Endothelial cell of umbilical vein (primary cell): ENCODE measurements around the gene FURIN. TPM values are rescaled to one million over a fixed set of nuclear protein-coding genes. Genes with fewer than 3 reads are reported as not detected.

Experiments
- BruUV-seq: library from RNA; stranded (reverse); fragments of 400-500 nt; replicated peaks from 2 replicates; lab custom pipeline; 2021; lab: Mats Ljungman, UMichigan
- CTCF ChIA-PET: fragments of 300-600, 350-600 bp; sonication (Branson Sonifier 250); formaldehyde crosslinking; loops from one replicate; lab custom pipeline; 2021; ENCODE audit warnings: antibody characterized with exemption, inconsistent platforms; lab: Charles Lee
- POLR2A ChIA-PET: fragments of 300-600, 350-600 bp; sonication (Branson Sonifier 250); formaldehyde crosslinking; loops from one replicate; lab custom pipeline; 2021; ENCODE audit warnings: antibody characterized with exemption, inconsistent platforms; lab: Charles Lee
- DNase-seq: peaks from one replicate; pipeline ENCODE4 v3.0.0-alpha.2; 2011; ENCODE audit warnings: low read depth, low spot score
- FAIRE-seq: peaks from 2 replicates; lab custom pipeline; 2011; peaks lifted over from hg19 to GRCh38; lab: Jason Lieb, UNC
- H2AFZ ChIP-seq: 2 replicates; pipeline ENCODE4 v1.6.0; 2012; ENCODE audit warnings: low read depth, low read length, control low read depth, inconsistent platforms
- H3K27ac ChIP-seq: 2 replicates; pipeline ENCODE4 v1.5.1; 2011; ENCODE audit warnings: low read depth, mild to moderate bottlenecking, control low read depth, low read length, moderate library complexity; ENCODE audit not compliant: insufficient read depth
- H3K27me3 ChIP-seq, 2 experiments: 2 replicates each; pipeline versions ENCODE4 v1.6.0 to v1.6.1; 2011; ENCODE audit warnings: low read length in 2 of 2, mixed read lengths in 1 of 2; ENCODE audit not compliant: control insufficient read depth in 2 of 2, insufficient read depth in 2 of 2
- H3K36me3 ChIP-seq, 2 experiments: 2 replicates in 1 of 2; 3 replicates in 1 of 2; pipeline ENCODE4 v1.5.1; 2011; ENCODE audit warnings: low read length in 2 of 2, mild to moderate bottlenecking in 1 of 2, moderate library complexity in 1 of 2; ENCODE audit not compliant: control insufficient read depth in 2 of 2, insufficient read depth in 2 of 2; ENCODE audit errors: extremely low read depth in 1 of 2
- H3K4me1 ChIP-seq: 3 replicates; pipeline ENCODE4 v1.5.1; 2011; ENCODE audit warnings: mild to moderate bottlenecking, low read length; ENCODE audit not compliant: control insufficient read depth, insufficient read depth; ENCODE audit errors: extremely low read depth
- H3K4me2 ChIP-seq: 2 replicates; pipeline ENCODE4 v1.6.1; 2011; ENCODE audit warnings: low read length, control low read depth, mixed read lengths; ENCODE audit not compliant: insufficient read depth
- H3K4me3 ChIP-seq, 3 experiments: fragments of 200-600 bp in 1 of 3; sonication (generic), shearing (Covaris generic) in 1 of 3; replicated peaks in 1 of 3; 2 replicates each; pipeline ENCODE4 v1.5.1; 2011 to 2016; ENCODE audit warnings: control low read depth in 3 of 3, low read length in 3 of 3, mild to moderate bottlenecking in 2 of 3, inconsistent platforms in 1 of 3, low read depth in 1 of 3, moderate library complexity in 1 of 3; ENCODE audit not compliant: insufficient read depth in 1 of 3
- H3K79me2 ChIP-seq: 2 replicates; pipeline ENCODE4 v1.6.0; 2012; ENCODE audit warnings: low read length, inconsistent platforms; ENCODE audit not compliant: control insufficient read depth, insufficient read depth
- H3K9ac ChIP-seq: replicated peaks from 2 replicates; pipeline ENCODE3; 2011; ENCODE audit warnings: low read length, control low read depth; ENCODE audit not compliant: insufficient read depth; ENCODE audit errors: extremely low read depth
- H3K9me1 ChIP-seq: replicated peaks from 3 replicates; pipeline ENCODE4 v1.6.0; 2011; ENCODE audit warnings: mild to moderate bottlenecking, low read length; ENCODE audit not compliant: control insufficient read depth, insufficient read depth; ENCODE audit errors: extremely low read depth
- H3K9me3 ChIP-seq: replicated peaks from 2 replicates; pipeline ENCODE4 v1.5.1; 2012; ENCODE audit warnings: low read length, inconsistent platforms; ENCODE audit not compliant: control insufficient read depth, insufficient read depth
- H4K20me1 ChIP-seq: replicated peaks from 2 replicates; pipeline ENCODE3; 2011; ENCODE audit warnings: mild to moderate bottlenecking, low read length; ENCODE audit not compliant: control insufficient read depth, insufficient read depth; ENCODE audit errors: extremely low read depth
- CTCF ChIP-seq, 2 donors: IDR thresholded peaks; 1 replicate in 1 of 2; 2 replicates in 1 of 2; pipeline ENCODE4 v1.5.1; 2011; ENCODE audit warnings: low read length in 2 of 2, mild to moderate bottlenecking in 2 of 2, moderate library complexity in 2 of 2, control low read depth in 1 of 2, inconsistent platforms in 1 of 2, low read depth in 1 of 2; ENCODE audit not compliant: insufficient read depth in 1 of 2; ENCODE audit errors: extremely low read depth in 1 of 2
- EZH2 ChIP-seq: IDR thresholded peaks from 2 replicates; pipeline ENCODE4 v1.6.1; 2012; ENCODE audit warnings: borderline replicate concordance, low read depth, mild to moderate bottlenecking, moderate library complexity, low read length, inconsistent platforms; ENCODE audit not compliant: severe bottlenecking
- FOS ChIP-seq: IDR thresholded peaks from 2 replicates; pipeline ENCODE4 v1.6.1; 2011; ENCODE audit warnings: mild to moderate bottlenecking, low read length, moderate library complexity, borderline replicate concordance; ENCODE audit not compliant: insufficient read depth
- GATA2 ChIP-seq: IDR thresholded peaks from 2 replicates; pipeline ENCODE4 v1.7.0; 2011; ENCODE audit warnings: low read depth, mild to moderate bottlenecking, moderate library complexity, mixed read lengths, low read length; ENCODE audit not compliant: insufficient read length, insufficient read depth
- JUN ChIP-seq: IDR thresholded peaks from 2 replicates; pipeline ENCODE4 v1.6.1; 2011; ENCODE audit warnings: borderline replicate concordance, low read depth; ENCODE audit not compliant: insufficient read length, insufficient read depth
- MYC ChIP-seq: IDR thresholded peaks from one replicate; pipeline ENCODE4 v1.6.1; 2011; ENCODE audit warnings: mild to moderate bottlenecking, low read depth, low read length
- POLR2A ChIP-seq: IDR thresholded peaks from 2 replicates; pipeline ENCODE4 v1.6.1; 2012; ENCODE audit warnings: low read depth, mild to moderate bottlenecking, control low read depth, low read length
- POLR2AphosphoS5 ChIP-seq: IDR thresholded peaks from 2 replicates; pipeline ENCODE4 v1.6.1; 2012; ENCODE audit warnings: low read depth, mild to moderate bottlenecking, control low read depth, low read length, moderate library complexity; ENCODE audit not compliant: insufficient read depth
- dilution Hi-C: fragments of 300-500 bp; cut with MboI; formaldehyde crosslinking; loops from one replicate; pipeline ENCODE4 v1.15.0; 2019; ENCODE audit warnings: low sequenced_read_pairs; ENCODE audit not compliant: extremely low pct_ligation_motif_present
- intact Hi-C: fragments of 100-400 bp; cut with micrococcal nuclease; formaldehyde crosslinking; loops from one replicate; pipeline ENCODE4 v1.10.0; 2022
- polyA plus RNA-seq, 4 experiments: library from polyadenylated mRNA; depleted of rRNA in 3 of 4; stranded (reverse) in 3 of 4; unstranded in 1 of 4; fragments of >200 nt; gene quantifications; 2 replicates each; pipeline versions ENCODE4 v1.2.1 to v1.2.3, GENCODE V29; 2011 to 2012; ENCODE audit warnings: missing spikeins in 1 of 4
- total RNA-seq: library from RNA; stranded (reverse); gene quantifications from 2 replicates; pipeline ENCODE4 v1.2.3, GENCODE V29; 2021
- TF ChIP-seq, protein P1 (sequence below): IDR thresholded peaks from 2 replicates; pipeline ENCODE4 v1.6.1; 2011; ENCODE audit not compliant: insufficient read depth, insufficient read length

The FURIN gene
- total and polyA plus RNA-seq, 2 donors (not counting 3 experiments of a cell fraction or from before 2014, with no cell fraction given) = 77.4 to 131 TPM

GRCh38 chr15:90892023-90892422, 23.6 kb downstream of the FURIN start:
- peaks cover under 1% of the 10 kb centered on the region for H3K79me2 ChIP-seq

More at GRCh38 chr15:90892023-90892422, 23.6 kb downstream of the FURIN start:
- ChIA-PET CTCF (no interaction called here), POLR2A (no interaction called here)
- H3K4me2 ChIP-seq = no peak overlapping the region
- DNase-seq = no peak
- no peak for TF ChIP-seq CTCF (IDR thresholded peaks at IDR 0.05; ENCODE audit: extremely low read depth in 1 of 2, insufficient read depth in 1 of 2, low read depth in 1 of 2, low read length in 2 of 2)
- no peak for TF ChIP-seq POLR2A
- TF ChIP-seq, protein P1, sequence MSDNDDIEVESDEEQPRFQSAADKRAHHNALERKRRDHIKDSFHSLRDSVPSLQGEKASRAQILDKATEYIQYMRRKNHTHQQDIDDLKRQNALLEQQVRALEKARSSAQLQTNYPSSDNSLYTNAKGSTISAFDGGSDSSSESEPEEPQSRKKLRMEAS = no peak
- no peak for TF ChIP-seq GATA2
- TF ChIP-seq MYC = no peak
- TF ChIP-seq JUN = no peak
- TF ChIP-seq POLR2AphosphoS5 = no peak
- TF ChIP-seq FOS = no peak
- no peak for TF ChIP-seq EZH2
- no peaks in the 10 kb centered on the region for H3K9me1 ChIP-seq
- no peaks in the 10 kb centered on the region for H4K20me1 ChIP-seq
- H3K4me1 ChIP-seq = no peaks in the 10 kb centered on the region
- peaks cover 11 to 49% of the 10 kb centered on the region in 2 experiments for H3K36me3 ChIP-seq
- no peaks in the 10 kb centered on the region for H3K9me3 ChIP-seq
- FAIRE-seq = no peak
- intact Hi-C loops (no loop called here), dilution Hi-C loops (no loop called here)
- BruUV-seq = no TSS peak
- no peak overlapping the region for H3K4me3 ChIP-seq
- H3K27ac ChIP-seq = no peak overlapping the region
- no peaks in the 10 kb centered on the region for H3K27me3 ChIP-seq
- no peak overlapping the region for H3K9ac ChIP-seq
- H2AFZ ChIP-seq = no peak overlapping the region
